Mucosa of stomach (tissue), 1 donor: Measurements from ENCODE around the gene KRAS.
A peak's percentile ranks its signal among the peaks of the same experiment; 100 is the strongest.

Experiments
- H3K27me3 ChIP-seq: one replicate; pipeline ENCODE4 v1.7.0; 2013; ENCODE audit warnings: mild to moderate bottlenecking, low read length; ENCODE audit not compliant: control insufficient read depth, insufficient read depth
- H3K36me3 ChIP-seq: one replicate; pipeline ENCODE4 v1.7.0; 2013; ENCODE audit warnings: low read length; ENCODE audit not compliant: control insufficient read depth, insufficient read depth
- H3K4me1 ChIP-seq: one replicate; pipeline ENCODE4 v1.7.0; 2013; ENCODE audit warnings: mild to moderate bottlenecking, low read length; ENCODE audit not compliant: control insufficient read depth, insufficient read depth
- H3K4me3 ChIP-seq: one replicate; pipeline ENCODE4 v1.7.0; 2013; ENCODE audit warnings: low read length
- H3K9ac ChIP-seq: one replicate; pipeline ENCODE4 v1.7.0; 2013; ENCODE audit warnings: mild to moderate bottlenecking, low read length, moderate library complexity
- H3K9me3 ChIP-seq: one replicate; pipeline ENCODE4 v1.7.0; 2013; ENCODE audit warnings: mild to moderate bottlenecking, low read length, moderate library complexity; ENCODE audit not compliant: control insufficient read depth
- donor health status: Pancreatic carcinoma.

Gene KRAS

GRCh38 chr12:25236190-25236589 lies 14.5 kb downstream of the KRAS start:
- Histone ChIP-seq H3K4me3 (no peak overlapping the region), H3K9me3 (no peaks in the 10 kb centered on the region), H3K36me3 (no peaks in the 10 kb centered on the region), H3K9ac (no peak overlapping the region), H3K27me3 (no peaks in the 10 kb centered on the region), H3K4me1 (no peaks in the 10 kb centered on the region)

GRCh38 chr12:25213338-25213737 lies 37.4 kb downstream of the KRAS start:
- H3K4me1 ChIP-seq = no peaks in the 10 kb centered on the region

GRCh38 chr12:25208554-25208953 lies 42.2 kb downstream of the KRAS start:
- Histone ChIP-seq H3K9ac (no peak overlapping the region), H3K27me3 (no peaks in the 10 kb centered on the region), H3K9me3 (no peaks in the 10 kb centered on the region), H3K4me3 (no peak overlapping the region), H3K36me3 (no peaks in the 10 kb centered on the region), H3K4me1 (no peaks in the 10 kb centered on the region)

More at GRCh38 chr12:25213338-25213737, 37.4 kb downstream of the KRAS start:
- Histone ChIP-seq H3K9me3 (no peaks in the 10 kb centered on the region), H3K9ac (no peak overlapping the region), H3K27me3 (no peaks in the 10 kb centered on the region), H3K36me3 (no peaks in the 10 kb centered on the region), H3K4me3 (no peak overlapping the region)

- Histone ChIP-seq H3K36me3 (no peaks in the 10 kb centered on the region), H3K9ac (no peak overlapping the region), H3K4me3 (no peak overlapping the region), H3K9me3 (no peaks in the 10 kb centered on the region), H3K4me1 (no peaks in the 10 kb centered on the region), H3K27me3 (no peaks in the 10 kb centered on the region)
These were observed 42.9 kb downstream of the KRAS start for GRCh38 chr12:25207846-25208245.

- H3K27me3 ChIP-seq = no peaks in the 10 kb centered on the region
- H3K9ac ChIP-seq = no peak overlapping the region
These were observed 43.3 kb downstream of the KRAS start for GRCh38 chr12:25207411-25207810.

GRCh38 chr12:25202137-25202536 lies 48.6 kb downstream of the KRAS start:
- Histone ChIP-seq H3K4me1 (no peaks in the 10 kb centered on the region), H3K9me3 (no peaks in the 10 kb centered on the region), H3K4me3 (no peak overlapping the region), H3K36me3 (no peaks in the 10 kb centered on the region), H3K27me3 (no peaks in the 10 kb centered on the region), H3K9ac (no peak overlapping the region)

More at GRCh38 chr12:25207411-25207810, 43.3 kb downstream of the KRAS start:
- Histone ChIP-seq H3K4me1 (no peaks in the 10 kb centered on the region), H3K36me3 (no peaks in the 10 kb centered on the region), H3K9me3 (no peaks in the 10 kb centered on the region), H3K4me3 (no peak overlapping the region)

- Histone ChIP-seq H3K36me3 (no peaks in the 10 kb centered on the region), H3K4me3 (no peak overlapping the region), H3K27me3 (no peaks in the 10 kb centered on the region), H3K9me3 (no peaks in the 10 kb centered on the region), H3K9ac (no peak overlapping the region), H3K4me1 (no peaks in the 10 kb centered on the region)
These were observed 50.0 kb downstream of the KRAS start for GRCh38 chr12:25200703-25201102.

- H3K9ac ChIP-seq = no peak overlapping the region
- no peaks in the 10 kb centered on the region for H3K36me3 ChIP-seq
- no peaks in the 10 kb centered on the region for H3K27me3 ChIP-seq
- no peaks in the 10 kb centered on the region for H3K4me1 ChIP-seq
- no peak overlapping the region for H3K4me3 ChIP-seq
- no peaks in the 10 kb centered on the region for H3K9me3 ChIP-seq
These were observed 53.1 kb downstream of the KRAS start for GRCh38 chr12:25197608-25198007.

- Histone ChIP-seq H3K4me1 (no peaks in the 10 kb centered on the region), H3K9me3 (no peaks in the 10 kb centered on the region), H3K36me3 (no peaks in the 10 kb centered on the region), H3K9ac (peak within 1 kb of the TSS; percentile 98), H3K4me3 (peak within 1 kb of the TSS; percentile 98), H3K27me3 (no peaks in the 10 kb centered on the region)
These were observed 55.4 kb downstream of the KRAS start, which contains the start of the genes DNAI7 and ETFRF1 for GRCh38 chr12:25195056-25195971. Gene DNAI7 (minus strand): TSS chr12:25195160. CDS start chr12:25195078, 82 bp downstream. Gene ETFRF1 (plus strand): TSS chr12:25195237. CDS start chr12:25203957, 8,720 bp downstream.

GRCh38 chr12:25194722-25195055 lies 56.0 kb downstream of the KRAS start:
- Histone ChIP-seq H3K9me3 (no peaks in the 10 kb centered on the region), H3K4me1 (no peaks in the 10 kb centered on the region), H3K36me3 (no peaks in the 10 kb centered on the region), H3K4me3 (peak overlapping the region; percentile 98), H3K27me3 (no peaks in the 10 kb centered on the region), H3K9ac (peak overlapping the region; percentile 98)

GRCh38 chr12:25194214-25194613 lies 56.5 kb downstream of the KRAS start:
- Histone ChIP-seq H3K4me1 (no peaks in the 10 kb centered on the region), H3K36me3 (no peaks in the 10 kb centered on the region), H3K27me3 (no peaks in the 10 kb centered on the region), H3K9ac (no peak overlapping the region), H3K4me3 (no peak overlapping the region), H3K9me3 (no peaks in the 10 kb centered on the region)

- Histone ChIP-seq H3K36me3 (no peaks in the 10 kb centered on the region), H3K9me3 (no peaks in the 10 kb centered on the region), H3K4me3 (no peak overlapping the region), H3K9ac (no peak overlapping the region), H3K4me1 (no peaks in the 10 kb centered on the region), H3K27me3 (no peaks in the 10 kb centered on the region)
These were observed 59.9 kb downstream of the KRAS start for GRCh38 chr12:25190793-25191192.
